WTC11 (cell line): ENCODE data around the gene ANKRD50. TPM values are rescaled to one million over a fixed set of nuclear protein-coding genes. Genes with fewer than 3 reads are reported as not detected.

Experiments
- ATAC-seq: fragments of 200-7000 bp; cut with Tn5 transposase; 2 replicates; pipeline ENCODE4 v1.10.0; 2021; ENCODE audit warnings: mild to moderate bottlenecking, moderate library complexity
- CTCF ChIA-PET: fragments of 300-600 bp; sonication (Branson Sonifier 250); formaldehyde crosslinking; loops from one replicate; lab custom pipeline; 2021; ENCODE audit warnings: antibody characterized with exemption; lab: Charles Lee
- POLR2A ChIA-PET: fragments of 350-600 bp; sonication (Branson Sonifier 250); formaldehyde crosslinking; loops from one replicate; lab custom pipeline; 2021; ENCODE audit warnings: antibody characterized with exemption; lab: Charles Lee
- DNase-seq: peaks from one replicate; pipeline ENCODE4 v3.0.0; 2021; ENCODE audit warnings: low spot score
- H3K27ac Mint-ChIP-seq: 2 replicates; pipeline ENCODE4 v1.8.0; 2021; ENCODE audit warnings: mixed read lengths
- H3K27me3 Mint-ChIP-seq: 2 replicates; pipeline ENCODE4 v1.8.0; 2021; ENCODE audit warnings: low read depth, mild to moderate bottlenecking, moderate library complexity, mixed read lengths
- H3K36me3 Mint-ChIP-seq: 2 replicates; pipeline ENCODE4 v1.8.0; 2021; ENCODE audit warnings: mixed read lengths
- H3K4me1 Mint-ChIP-seq: 2 replicates; pipeline ENCODE4 v1.8.0; 2022; ENCODE audit warnings: mixed read lengths
- H3K4me3 Mint-ChIP-seq: 2 replicates; pipeline ENCODE4 v1.8.0; 2021; ENCODE audit warnings: mild to moderate bottlenecking, moderate library complexity, mixed read lengths
- H3K9me3 Mint-ChIP-seq: 2 replicates; pipeline ENCODE4 v1.8.0; 2021; ENCODE audit warnings: mixed read lengths
- ATF1 ChIP-seq: sonication (generic); formaldehyde crosslinking; IDR thresholded peaks from 2 replicates; pipeline ENCODE4 v1.8.1; 2023; ENCODE audit warnings: mild to moderate bottlenecking, moderate library complexity, missing genetic modification reagents
- CBFB ChIP-seq: sonication (generic); formaldehyde crosslinking; IDR thresholded peaks from 2 replicates; pipeline ENCODE4 v1.8.1; 2022; ENCODE audit warnings: mild to moderate bottlenecking, low read depth, missing genetic modification reagents
- CREB1 ChIP-seq: sonication (generic); formaldehyde crosslinking; IDR thresholded peaks from 2 replicates; pipeline ENCODE4 v1.8.0; 2023; ENCODE audit warnings: mild to moderate bottlenecking, missing genetic modification reagents
- CREM ChIP-seq: sonication (generic); formaldehyde crosslinking; IDR thresholded peaks from 2 replicates; pipeline ENCODE4 v1.8.1; 2022; ENCODE audit warnings: mild to moderate bottlenecking, missing genetic modification reagents, moderate library complexity
- FOXP1 ChIP-seq: sonication (generic); formaldehyde crosslinking; IDR thresholded peaks from 2 replicates; pipeline ENCODE4 v1.8.0; 2022; ENCODE audit warnings: missing genetic modification reagents, mild to moderate bottlenecking, moderate library complexity, borderline replicate concordance
- KAT7 ChIP-seq: sonication (generic); formaldehyde crosslinking; IDR thresholded peaks from 2 replicates; pipeline ENCODE4 v1.8.1; 2023; ENCODE audit warnings: missing genetic modification reagents, mild to moderate bottlenecking, borderline replicate concordance
- NFATC4 ChIP-seq: fragments of 250-450 bp; sonication (Bioruptor Pico); IDR thresholded peaks from 2 replicates; pipeline ENCODE4 v1.9.0; 2021; ENCODE audit warnings: mild to moderate bottlenecking
- NFYB ChIP-seq: sonication (generic); formaldehyde crosslinking; conservative IDR thresholded peaks from 2 replicates; pipeline ENCODE4 v1.8.0; 2022; ENCODE audit warnings: low read depth, missing genetic modification reagents
- SMAD3 ChIP-seq: sonication (generic); formaldehyde crosslinking; IDR thresholded peaks from 2 replicates; pipeline ENCODE4 v1.8.0; 2022; ENCODE audit warnings: missing genetic modification reagents, mild to moderate bottlenecking, borderline replicate concordance
- ZNF396 ChIP-seq: fragments of 250-450 bp; sonication (Bioruptor Pico); IDR thresholded peaks from 2 replicates; pipeline ENCODE4 v1.8.0; 2021; ENCODE audit warnings: mild to moderate bottlenecking, moderate library complexity, borderline replicate concordance
- ZNF416 ChIP-seq: fragments of 250-450 bp; sonication (Bioruptor Pico); IDR thresholded peaks from 2 replicates; pipeline ENCODE4 v1.9.0; 2021; ENCODE audit warnings: mild to moderate bottlenecking, inconsistent platforms
- ZNF671 ChIP-seq: fragments of 250-450 bp; sonication (Bioruptor Pico); IDR thresholded peaks from 2 replicates; pipeline ENCODE4 v1.8.0; 2021; ENCODE audit warnings: mild to moderate bottlenecking
- total RNA-seq: library from RNA; stranded (reverse); gene quantifications from 3 replicates; pipeline ENCODE4 v1.2.3, GENCODE V29; 2021
- TF ChIP-seq, protein P1 (sequence below): sonication (generic); formaldehyde crosslinking; IDR thresholded peaks from 2 replicates; pipeline ENCODE4 v1.8.0; 2022; ENCODE audit warnings: mild to moderate bottlenecking, missing genetic modification reagents
- TF ChIP-seq, protein P2 (sequence below): sonication (generic); formaldehyde crosslinking; IDR thresholded peaks from 2 replicates; pipeline ENCODE4 v1.8.1; 2022; ENCODE audit warnings: mild to moderate bottlenecking, moderate library complexity, missing genetic modification reagents
- TF ChIP-seq, protein P3 (sequence below): sonication (generic); formaldehyde crosslinking; IDR thresholded peaks from 2 replicates; pipeline ENCODE4 v1.8.0; 2022; ENCODE audit warnings: mild to moderate bottlenecking, missing genetic modification reagents
- TF ChIP-seq, protein P4 (sequence below): sonication (generic); formaldehyde crosslinking; IDR thresholded peaks from 2 replicates; pipeline ENCODE4 v1.8.0; 2023; ENCODE audit warnings: mild to moderate bottlenecking, missing genetic modification reagents
- TF ChIP-seq, protein P5 (sequence below): sonication (generic); formaldehyde crosslinking; IDR thresholded peaks from 2 replicates; pipeline ENCODE4 v1.8.1; 2023; ENCODE audit warnings: mild to moderate bottlenecking, missing genetic modification reagents, borderline replicate concordance
- TF ChIP-seq, protein P6 (sequence below): sonication (generic); formaldehyde crosslinking; conservative IDR thresholded peaks from 2 replicates; pipeline ENCODE4 v1.8.1; 2022; ENCODE audit warnings: mild to moderate bottlenecking, missing genetic modification reagents
- TF ChIP-seq, protein P7 (sequence below): sonication (generic); formaldehyde crosslinking; IDR thresholded peaks from 2 replicates; pipeline ENCODE4 v1.8.0; 2023; ENCODE audit warnings: missing genetic modification reagents, mild to moderate bottlenecking, borderline replicate concordance
- TF ChIP-seq, protein P8 (sequence below): sonication (generic); formaldehyde crosslinking; IDR thresholded peaks from 2 replicates; pipeline ENCODE4 v1.8.1; 2023; ENCODE audit warnings: mild to moderate bottlenecking, missing genetic modification reagents

Gene ANKRD50
- total RNA-seq, 1 experiment from 2014 or later, result 18.4 TPM

DNA sequence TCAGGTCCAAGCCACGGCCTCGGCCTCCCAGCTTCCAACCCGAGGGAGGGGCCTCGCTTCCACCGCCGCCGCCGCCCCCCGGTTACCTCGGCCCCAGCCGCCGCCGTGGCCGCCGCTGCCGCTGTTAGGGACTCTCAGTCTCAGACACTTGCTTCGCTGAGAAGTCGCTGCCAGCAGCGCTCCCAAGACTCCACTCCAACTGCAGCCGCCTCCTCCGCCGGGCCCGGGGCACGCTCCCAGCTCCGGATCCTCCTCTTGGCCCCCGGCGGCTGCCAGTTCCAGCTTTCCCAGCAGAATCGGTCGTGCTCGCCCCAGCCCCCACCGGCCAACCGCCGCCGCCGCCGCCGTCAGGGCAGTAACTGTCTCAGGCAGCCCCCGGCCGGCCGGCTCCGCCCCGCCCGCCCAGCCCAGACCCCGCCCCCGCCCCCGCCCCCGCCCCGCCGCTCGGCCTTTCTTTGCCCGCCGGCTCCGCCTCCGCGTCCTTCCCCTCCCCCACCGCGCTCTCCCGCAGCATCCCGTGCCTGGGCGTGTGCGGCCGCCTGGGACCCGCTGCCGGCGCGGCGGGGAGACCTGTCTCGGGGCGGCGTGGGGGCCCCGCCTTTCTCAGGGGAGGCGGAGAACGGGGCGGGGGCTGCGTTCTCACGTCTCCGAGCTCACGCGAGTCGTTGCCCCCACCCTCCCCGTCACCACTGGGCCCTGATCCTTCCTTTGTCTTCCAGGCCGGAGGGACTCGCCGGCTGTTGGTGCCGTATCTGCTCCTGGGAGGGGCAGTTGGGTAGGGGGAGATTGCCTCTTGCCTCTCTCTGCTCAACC is at the start of gene ANKRD50 (continued):
- TF ChIP-seq SMAD3 (CRISPR knock-in tag), result no peak
- TF ChIP-seq, protein P1, sequence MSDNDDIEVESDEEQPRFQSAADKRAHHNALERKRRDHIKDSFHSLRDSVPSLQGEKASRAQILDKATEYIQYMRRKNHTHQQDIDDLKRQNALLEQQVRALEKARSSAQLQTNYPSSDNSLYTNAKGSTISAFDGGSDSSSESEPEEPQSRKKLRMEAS, result peak; percentile 11; the same call in 1 of the 2 replicates
- TF ChIP-seq CBFB (CRISPR knock-in tag), result peak; percentile 65; the same call in 1 of the 2 replicates
- no peak for TF ChIP-seq KAT7 (CRISPR knock-in tag)
- TF ChIP-seq, protein P2, sequence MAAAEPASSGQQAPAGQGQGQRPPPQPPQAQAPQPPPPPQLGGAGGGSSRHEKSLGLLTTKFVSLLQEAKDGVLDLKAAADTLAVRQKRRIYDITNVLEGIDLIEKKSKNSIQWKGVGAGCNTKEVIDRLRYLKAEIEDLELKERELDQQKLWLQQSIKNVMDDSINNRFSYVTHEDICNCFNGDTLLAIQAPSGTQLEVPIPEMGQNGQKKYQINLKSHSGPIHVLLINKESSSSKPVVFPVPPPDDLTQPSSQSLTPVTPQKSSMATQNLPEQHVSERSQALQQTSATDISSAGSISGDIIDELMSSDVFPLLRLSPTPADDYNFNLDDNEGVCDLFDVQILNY (CRISPR knock-in tag), result 0 out of 2 replicates have a peak, but pooled peaks have one; percentile 16

DNA sequence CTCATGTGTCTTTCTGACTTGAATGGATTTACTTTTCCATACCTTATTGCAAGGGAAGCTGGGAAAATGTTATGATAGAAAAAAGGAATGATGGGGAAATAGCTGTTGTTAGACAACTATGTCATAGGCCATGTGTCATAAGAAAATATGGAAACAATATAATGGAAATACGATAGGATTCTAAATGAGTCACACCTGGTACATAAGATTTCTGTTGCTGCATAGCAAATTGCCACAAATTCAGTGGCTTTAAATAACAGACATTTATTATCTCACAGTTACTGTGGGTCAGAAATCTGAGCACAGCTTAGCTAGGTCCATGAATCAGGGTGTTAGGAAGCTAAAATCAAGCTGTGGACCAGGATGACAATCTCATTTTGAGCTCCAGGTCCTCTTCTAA is 44.6 kb upstream of the ANKRD50 start:
- no peak for TF ChIP-seq ZNF396 (CRISPR knock-in tag)
- TF ChIP-seq, protein P3, sequence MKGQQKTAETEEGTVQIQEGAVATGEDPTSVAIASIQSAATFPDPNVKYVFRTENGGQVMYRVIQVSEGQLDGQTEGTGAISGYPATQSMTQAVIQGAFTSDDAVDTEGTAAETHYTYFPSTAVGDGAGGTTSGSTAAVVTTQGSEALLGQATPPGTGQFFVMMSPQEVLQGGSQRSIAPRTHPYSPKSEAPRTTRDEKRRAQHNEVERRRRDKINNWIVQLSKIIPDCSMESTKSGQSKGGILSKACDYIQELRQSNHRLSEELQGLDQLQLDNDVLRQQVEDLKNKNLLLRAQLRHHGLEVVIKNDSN (CRISPR knock-in tag), result no peak
- TF ChIP-seq CREM (CRISPR knock-in tag), result no peak
- TF ChIP-seq, protein P4, sequence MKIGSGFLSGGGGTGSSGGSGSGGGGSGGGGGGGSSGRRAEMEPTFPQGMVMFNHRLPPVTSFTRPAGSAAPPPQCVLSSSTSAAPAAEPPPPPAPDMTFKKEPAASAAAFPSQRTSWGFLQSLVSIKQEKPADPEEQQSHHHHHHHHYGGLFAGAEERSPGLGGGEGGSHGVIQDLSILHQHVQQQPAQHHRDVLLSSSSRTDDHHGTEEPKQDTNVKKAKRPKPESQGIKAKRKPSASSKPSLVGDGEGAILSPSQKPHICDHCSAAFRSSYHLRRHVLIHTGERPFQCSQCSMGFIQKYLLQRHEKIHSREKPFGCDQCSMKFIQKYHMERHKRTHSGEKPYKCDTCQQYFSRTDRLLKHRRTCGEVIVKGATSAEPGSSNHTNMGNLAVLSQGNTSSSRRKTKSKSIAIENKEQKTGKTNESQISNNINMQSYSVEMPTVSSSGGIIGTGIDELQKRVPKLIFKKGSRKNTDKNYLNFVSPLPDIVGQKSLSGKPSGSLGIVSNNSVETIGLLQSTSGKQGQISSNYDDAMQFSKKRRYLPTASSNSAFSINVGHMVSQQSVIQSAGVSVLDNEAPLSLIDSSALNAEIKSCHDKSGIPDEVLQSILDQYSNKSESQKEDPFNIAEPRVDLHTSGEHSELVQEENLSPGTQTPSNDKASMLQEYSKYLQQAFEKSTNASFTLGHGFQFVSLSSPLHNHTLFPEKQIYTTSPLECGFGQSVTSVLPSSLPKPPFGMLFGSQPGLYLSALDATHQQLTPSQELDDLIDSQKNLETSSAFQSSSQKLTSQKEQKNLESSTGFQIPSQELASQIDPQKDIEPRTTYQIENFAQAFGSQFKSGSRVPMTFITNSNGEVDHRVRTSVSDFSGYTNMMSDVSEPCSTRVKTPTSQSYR, result no peak
- TF ChIP-seq FOXP1 (CRISPR knock-in tag), result no peak
- TF ChIP-seq, protein P5, sequence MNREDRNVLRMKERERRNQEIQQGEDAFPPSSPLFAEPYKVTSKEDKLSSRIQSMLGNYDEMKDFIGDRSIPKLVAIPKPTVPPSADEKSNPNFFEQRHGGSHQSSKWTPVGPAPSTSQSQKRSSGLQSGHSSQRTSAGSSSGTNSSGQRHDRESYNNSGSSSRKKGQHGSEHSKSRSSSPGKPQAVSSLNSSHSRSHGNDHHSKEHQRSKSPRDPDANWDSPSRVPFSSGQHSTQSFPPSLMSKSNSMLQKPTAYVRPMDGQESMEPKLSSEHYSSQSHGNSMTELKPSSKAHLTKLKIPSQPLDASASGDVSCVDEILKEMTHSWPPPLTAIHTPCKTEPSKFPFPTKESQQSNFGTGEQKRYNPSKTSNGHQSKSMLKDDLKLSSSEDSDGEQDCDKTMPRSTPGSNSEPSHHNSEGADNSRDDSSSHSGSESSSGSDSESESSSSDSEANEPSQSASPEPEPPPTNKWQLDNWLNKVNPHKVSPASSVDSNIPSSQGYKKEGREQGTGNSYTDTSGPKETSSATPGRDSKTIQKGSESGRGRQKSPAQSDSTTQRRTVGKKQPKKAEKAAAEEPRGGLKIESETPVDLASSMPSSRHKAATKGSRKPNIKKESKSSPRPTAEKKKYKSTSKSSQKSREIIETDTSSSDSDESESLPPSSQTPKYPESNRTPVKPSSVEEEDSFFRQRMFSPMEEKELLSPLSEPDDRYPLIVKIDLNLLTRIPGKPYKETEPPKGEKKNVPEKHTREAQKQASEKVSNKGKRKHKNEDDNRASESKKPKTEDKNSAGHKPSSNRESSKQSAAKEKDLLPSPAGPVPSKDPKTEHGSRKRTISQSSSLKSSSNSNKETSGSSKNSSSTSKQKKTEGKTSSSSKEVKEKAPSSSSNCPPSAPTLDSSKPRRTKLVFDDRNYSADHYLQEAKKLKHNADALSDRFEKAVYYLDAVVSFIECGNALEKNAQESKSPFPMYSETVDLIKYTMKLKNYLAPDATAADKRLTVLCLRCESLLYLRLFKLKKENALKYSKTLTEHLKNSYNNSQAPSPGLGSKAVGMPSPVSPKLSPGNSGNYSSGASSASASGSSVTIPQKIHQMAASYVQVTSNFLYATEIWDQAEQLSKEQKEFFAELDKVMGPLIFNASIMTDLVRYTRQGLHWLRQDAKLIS (CRISPR knock-in tag), result no peak
- TF ChIP-seq NFYB (CRISPR knock-in tag), result no peak
- TF ChIP-seq CREB1 (CRISPR knock-in tag), result no peak
- TF ChIP-seq, protein P6, sequence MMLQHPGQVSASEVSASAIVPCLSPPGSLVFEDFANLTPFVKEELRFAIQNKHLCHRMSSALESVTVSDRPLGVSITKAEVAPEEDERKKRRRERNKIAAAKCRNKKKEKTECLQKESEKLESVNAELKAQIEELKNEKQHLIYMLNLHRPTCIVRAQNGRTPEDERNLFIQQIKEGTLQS (CRISPR knock-in tag), result no peak
- no peak for TF ChIP-seq ZNF416 (CRISPR knock-in tag)
- TF ChIP-seq, protein P7, sequence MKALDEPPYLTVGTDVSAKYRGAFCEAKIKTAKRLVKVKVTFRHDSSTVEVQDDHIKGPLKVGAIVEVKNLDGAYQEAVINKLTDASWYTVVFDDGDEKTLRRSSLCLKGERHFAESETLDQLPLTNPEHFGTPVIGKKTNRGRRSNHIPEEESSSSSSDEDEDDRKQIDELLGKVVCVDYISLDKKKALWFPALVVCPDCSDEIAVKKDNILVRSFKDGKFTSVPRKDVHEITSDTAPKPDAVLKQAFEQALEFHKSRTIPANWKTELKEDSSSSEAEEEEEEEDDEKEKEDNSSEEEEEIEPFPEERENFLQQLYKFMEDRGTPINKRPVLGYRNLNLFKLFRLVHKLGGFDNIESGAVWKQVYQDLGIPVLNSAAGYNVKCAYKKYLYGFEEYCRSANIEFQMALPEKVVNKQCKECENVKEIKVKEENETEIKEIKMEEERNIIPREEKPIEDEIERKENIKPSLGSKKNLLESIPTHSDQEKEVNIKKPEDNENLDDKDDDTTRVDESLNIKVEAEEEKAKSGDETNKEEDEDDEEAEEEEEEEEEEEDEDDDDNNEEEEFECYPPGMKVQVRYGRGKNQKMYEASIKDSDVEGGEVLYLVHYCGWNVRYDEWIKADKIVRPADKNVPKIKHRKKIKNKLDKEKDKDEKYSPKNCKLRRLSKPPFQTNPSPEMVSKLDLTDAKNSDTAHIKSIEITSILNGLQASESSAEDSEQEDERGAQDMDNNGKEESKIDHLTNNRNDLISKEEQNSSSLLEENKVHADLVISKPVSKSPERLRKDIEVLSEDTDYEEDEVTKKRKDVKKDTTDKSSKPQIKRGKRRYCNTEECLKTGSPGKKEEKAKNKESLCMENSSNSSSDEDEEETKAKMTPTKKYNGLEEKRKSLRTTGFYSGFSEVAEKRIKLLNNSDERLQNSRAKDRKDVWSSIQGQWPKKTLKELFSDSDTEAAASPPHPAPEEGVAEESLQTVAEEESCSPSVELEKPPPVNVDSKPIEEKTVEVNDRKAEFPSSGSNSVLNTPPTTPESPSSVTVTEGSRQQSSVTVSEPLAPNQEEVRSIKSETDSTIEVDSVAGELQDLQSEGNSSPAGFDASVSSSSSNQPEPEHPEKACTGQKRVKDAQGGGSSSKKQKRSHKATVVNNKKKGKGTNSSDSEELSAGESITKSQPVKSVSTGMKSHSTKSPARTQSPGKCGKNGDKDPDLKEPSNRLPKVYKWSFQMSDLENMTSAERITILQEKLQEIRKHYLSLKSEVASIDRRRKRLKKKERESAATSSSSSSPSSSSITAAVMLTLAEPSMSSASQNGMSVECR (CRISPR knock-in tag), result no peak
- no peak for TF ChIP-seq ATF1
- no peak for TF ChIP-seq ZNF671 (CRISPR knock-in tag)
- TF ChIP-seq, protein P8, sequence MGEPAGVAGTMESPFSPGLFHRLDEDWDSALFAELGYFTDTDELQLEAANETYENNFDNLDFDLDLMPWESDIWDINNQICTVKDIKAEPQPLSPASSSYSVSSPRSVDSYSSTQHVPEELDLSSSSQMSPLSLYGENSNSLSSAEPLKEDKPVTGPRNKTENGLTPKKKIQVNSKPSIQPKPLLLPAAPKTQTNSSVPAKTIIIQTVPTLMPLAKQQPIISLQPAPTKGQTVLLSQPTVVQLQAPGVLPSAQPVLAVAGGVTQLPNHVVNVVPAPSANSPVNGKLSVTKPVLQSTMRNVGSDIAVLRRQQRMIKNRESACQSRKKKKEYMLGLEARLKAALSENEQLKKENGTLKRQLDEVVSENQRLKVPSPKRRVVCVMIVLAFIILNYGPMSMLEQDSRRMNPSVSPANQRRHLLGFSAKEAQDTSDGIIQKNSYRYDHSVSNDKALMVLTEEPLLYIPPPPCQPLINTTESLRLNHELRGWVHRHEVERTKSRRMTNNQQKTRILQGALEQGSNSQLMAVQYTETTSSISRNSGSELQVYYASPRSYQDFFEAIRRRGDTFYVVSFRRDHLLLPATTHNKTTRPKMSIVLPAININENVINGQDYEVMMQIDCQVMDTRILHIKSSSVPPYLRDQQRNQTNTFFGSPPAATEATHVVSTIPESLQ (CRISPR knock-in tag), result no peak
- no peak for TF ChIP-seq NFATC4 (CRISPR knock-in tag)
- TF ChIP-seq CBFB (CRISPR knock-in tag), result no peak
- TF ChIP-seq, all 79 proteins: peak for 0
- ChIA-PET CTCF (no interaction called here), POLR2A (no interaction called here)
- Mint-ChIP-seq H3K4me1 (no peaks in the 10 kb centered on the region), H3K36me3 (no peaks in the 10 kb centered on the region), H3K27me3 (peaks cover 36% of the 10 kb centered on the region), H3K4me3 (no peak overlapping the region), H3K9me3 (no peaks in the 10 kb centered on the region), H3K27ac (no peak overlapping the region)
- DNase-seq (no peak), ATAC-seq (no peak)
